NK-92 (cell line): ENCODE results near the gene CC2D2A.
"Not testable (repeated sequence)": the region's sequence is repeated elsewhere in the genome, so short reads cannot be mapped to it uniquely, and the experiment has no call there.

Experiments used
- DNase-seq: peaks from one replicate; lab custom pipeline; 2025; ENCODE audit not compliant: unreplicated experiment; lab: John Stamatoyannopoulos, UW

Gene CC2D2A

GRCh38 chr4:15513545-15513944 lies 43.9 kb downstream of the CC2D2A start:
- no peak for DNase-seq

DNA sequence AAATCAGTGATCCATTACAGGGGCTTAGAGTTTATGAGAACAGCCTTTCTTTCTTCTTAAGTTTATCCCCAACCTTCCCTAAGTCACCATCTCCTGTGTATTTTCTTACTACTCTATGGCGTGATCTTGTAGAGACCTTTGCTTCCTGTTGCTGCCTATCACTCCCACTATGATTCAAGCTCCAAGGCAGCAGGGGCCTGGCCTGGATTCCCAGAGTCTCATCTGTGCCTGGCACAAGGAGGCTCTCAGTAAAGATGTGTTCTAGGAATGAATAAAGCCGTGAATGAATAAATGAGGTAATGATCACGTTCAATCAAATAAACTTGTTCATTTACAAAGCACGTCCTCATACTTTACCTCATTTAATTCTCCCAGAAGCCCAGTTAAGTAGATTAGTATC lies 45.4 kb downstream of the CC2D2A start:
- no peak for DNase-seq

GRCh38 chr4:15516494-15516893 lies 46.8 kb downstream of the CC2D2A start:
- no peak for DNase-seq

- not testable (repeated sequence) for DNase-seq
Observed at GRCh38 chr4:15517681-15518080, 48.0 kb downstream of the CC2D2A start.

- DNase-seq, result no peak
Observed at GRCh38 chr4:15521442-15522039, 51.9 kb downstream of the CC2D2A start.

- DNase-seq, result no peak
Observed at GRCh38 chr4:15525080-15525479, 55.4 kb downstream of the CC2D2A start.

DNA sequence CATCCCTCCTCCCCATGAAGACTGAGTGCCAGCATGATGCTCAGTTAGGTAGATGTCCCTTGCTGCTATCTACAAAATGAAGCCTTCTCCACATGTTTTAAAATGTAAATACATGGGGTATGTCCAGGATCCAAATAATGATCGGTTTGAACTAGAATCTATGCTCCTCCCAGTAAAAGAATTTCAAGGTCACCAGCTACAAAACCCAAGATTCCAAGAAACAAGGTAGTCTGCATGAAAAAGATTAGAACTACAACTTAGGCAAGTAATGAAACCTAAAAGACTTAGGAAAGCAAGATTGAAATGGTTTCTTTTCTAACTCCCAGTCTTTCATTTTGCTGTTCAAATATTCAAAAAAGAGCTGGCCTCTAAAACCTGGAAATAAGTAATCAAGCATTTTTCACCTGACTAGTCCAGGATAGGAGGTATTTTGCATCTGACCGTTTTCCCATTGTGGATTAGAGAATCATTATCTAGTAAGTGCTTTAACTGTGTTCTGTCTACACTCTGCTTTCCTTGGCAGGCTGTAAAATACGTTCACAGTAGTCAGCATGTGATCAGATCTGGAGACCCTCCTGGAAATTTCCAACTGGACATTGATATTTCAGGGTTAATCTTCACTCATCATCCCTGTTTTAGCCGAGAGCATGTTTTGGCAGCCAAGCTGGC lies 57.4 kb downstream of the CC2D2A start:
- DNase-seq, result no peak

GRCh38 chr4:15531792-15532191 lies 62.1 kb downstream of the CC2D2A start:
- no peak for DNase-seq

DNA sequence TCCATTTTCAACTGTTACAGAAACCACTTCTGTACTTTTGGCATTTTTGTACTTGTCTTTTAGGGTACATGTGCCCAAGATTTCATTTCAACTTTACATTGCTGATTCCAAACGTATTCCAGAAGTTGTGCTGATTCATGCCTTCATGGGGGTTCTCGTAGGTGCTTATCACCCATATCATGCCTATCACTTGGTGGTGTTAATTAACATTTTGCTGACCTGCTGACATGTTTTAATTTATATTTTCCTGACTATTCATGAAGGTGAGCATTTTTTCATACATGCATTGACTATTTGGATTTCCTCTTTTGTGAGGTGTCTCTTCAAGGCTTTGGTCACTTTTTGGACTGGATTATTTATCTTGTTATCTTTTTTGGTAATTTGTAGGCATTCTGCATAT lies 64.1 kb downstream of the CC2D2A start:
- DNase-seq, result no peak

DNA sequence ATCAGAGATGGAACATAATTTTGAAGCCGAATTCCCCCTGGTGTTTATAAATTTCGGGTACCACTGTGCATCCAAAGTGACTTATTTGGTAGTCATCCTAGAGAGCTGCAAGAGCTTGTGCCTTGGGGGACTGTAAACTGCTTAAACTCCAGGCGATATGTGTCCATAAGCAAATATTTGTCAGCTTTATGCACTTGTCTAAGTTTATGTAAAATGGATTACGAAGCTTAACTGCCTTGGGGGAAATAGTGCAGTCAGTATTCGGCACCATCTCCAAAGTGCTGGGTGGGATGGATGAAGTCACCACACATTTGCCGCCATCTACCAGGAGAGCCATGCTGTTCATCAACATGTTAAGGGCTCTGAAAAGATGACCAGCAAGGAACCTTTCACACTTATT lies 65.9 kb downstream of the CC2D2A start:
- DNase-seq, result no peak

GRCh38 chr4:15536552-15537499 lies 67.1 kb downstream of the CC2D2A start:
- DNase-seq, result no peak

DNA sequence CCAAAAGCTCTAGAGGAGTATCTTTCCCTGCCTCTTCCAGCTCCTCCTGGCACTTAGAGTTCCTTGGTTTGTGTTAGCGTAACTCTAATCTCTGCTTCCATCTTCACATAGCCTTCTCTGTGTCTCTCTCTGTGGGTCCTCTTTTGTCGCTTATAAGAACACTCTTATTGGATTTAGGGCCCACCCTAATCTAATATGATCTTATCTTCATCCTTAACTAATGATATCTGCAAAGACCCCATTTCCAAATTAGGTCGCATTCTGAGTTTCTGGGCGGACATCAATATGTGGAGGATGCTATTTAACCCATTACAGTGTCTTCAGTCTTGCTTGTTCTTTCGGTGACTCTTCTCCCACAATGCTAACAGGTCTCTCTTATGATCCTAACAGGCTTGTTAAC lies 72.3 kb downstream of the CC2D2A start:
- no peak for DNase-seq

- no peak for DNase-seq
Observed at GRCh38 chr4:15542760-15543159, 73.1 kb downstream of the CC2D2A start.

GRCh38 chr4:15543537-15544247 lies 74.0 kb downstream of the CC2D2A start:
- no peak for DNase-seq

DNA sequence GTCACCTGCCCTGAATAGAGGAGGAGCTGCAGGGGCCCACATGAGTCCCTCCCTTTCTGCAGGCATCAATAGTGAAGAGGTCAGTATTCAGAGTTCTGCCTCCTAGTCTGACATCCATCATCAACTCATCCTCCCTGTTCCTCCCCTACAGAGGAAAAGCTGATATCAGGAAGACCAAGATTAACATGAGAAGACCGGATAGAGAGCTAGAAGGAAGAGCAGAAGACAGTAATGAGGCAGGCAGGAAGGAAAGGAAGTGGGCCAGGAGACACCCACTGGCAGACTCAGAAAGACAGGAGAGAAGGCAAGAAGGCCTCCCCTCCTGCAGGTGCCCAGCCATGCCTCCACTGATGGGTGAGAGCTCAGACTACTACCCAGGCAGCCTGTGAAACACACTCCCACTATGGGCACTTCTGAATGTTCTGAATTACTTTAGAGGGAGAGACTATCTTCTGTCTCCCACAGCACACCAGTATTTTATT lies 74.6 kb downstream of the CC2D2A start:
- DNase-seq, result no peak

- no peak for DNase-seq
Observed at GRCh38 chr4:15545371-15545770, 75.7 kb downstream of the CC2D2A start.

DNA sequence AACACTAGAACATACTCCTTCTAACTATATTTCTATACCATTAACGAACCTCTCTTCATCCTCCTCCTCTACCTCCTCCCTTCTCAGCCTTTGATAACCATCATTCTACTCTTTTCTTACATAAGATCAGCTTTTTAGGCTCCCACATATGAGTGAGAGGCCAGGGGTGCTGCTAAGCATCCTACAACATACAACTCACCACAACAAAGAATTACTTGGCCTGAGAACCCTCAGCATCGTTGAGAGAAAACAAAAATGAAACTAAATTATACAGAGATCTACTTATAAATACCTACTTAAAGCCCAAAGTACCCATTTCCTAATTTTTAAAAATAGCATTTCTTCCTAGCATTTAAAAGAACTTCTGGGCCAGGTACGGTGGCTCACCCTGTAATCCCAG lies 77.7 kb downstream of the CC2D2A start:
- no peak for DNase-seq

- DNase-seq, result no peak
Observed at GRCh38 chr4:15550491-15550890, 80.8 kb downstream of the CC2D2A start.

GRCh38 chr4:15551740-15552446 lies 82.2 kb downstream of the CC2D2A start:
- no peak for DNase-seq

- DNase-seq, result no peak
Observed at GRCh38 chr4:15552557-15553362, 83.1 kb downstream of the CC2D2A start.
